Fibroblast of pulmonary artery (primary cell): ENCODE results near the gene PDE8A.
A peak's percentile ranks its signal among the peaks of the same experiment; 100 is the strongest.

ENCODE experiments used
- DNase-seq: peaks from one replicate; pipeline ENCODE4 v3.0.0-alpha.2; 2010; ENCODE audit warnings: low read depth
- H3K4me3 ChIP-seq: replicated peaks from 2 replicates; pipeline ENCODE4 v1.5.1; 2011; ENCODE audit warnings: low read depth, mild to moderate bottlenecking, control low read depth, low read length, moderate library complexity
- CTCF ChIP-seq: IDR thresholded peaks from 2 replicates; pipeline ENCODE4 v1.5.1; 2011; ENCODE audit warnings: mild to moderate bottlenecking, control low read depth, low read length, inconsistent platforms; ENCODE audit errors: missing control alignments

PDE8A gene

GRCh38 chr15:85155360-85155759 lies 173.7 kb downstream of the PDE8A start:
- no peak for DNase-seq
- no peak for TF ChIP-seq CTCF
- H3K4me3 ChIP-seq, result no peak overlapping the region

- no peak for TF ChIP-seq CTCF
- no peak overlapping the region for H3K4me3 ChIP-seq
- DNase-seq, result no peak
These were observed 174.2 kb downstream of the PDE8A start for GRCh38 chr15:85155857-85156256.

GRCh38 chr15:85157344-85157743 lies 175.7 kb downstream of the PDE8A start:
- no peak for DNase-seq
- TF ChIP-seq CTCF, result no peak
- no peak overlapping the region for H3K4me3 ChIP-seq

GRCh38 chr15:85162237-85162636 lies 180.6 kb downstream of the PDE8A start:
- TF ChIP-seq CTCF, result no peak
- H3K4me3 ChIP-seq, result no peak overlapping the region
- no peak for DNase-seq

GRCh38 chr15:85164841-85165466 lies 183.3 kb downstream of the PDE8A start:
- H3K4me3 ChIP-seq, result no peak overlapping the region
- TF ChIP-seq CTCF, result no peak
- no peak for DNase-seq

GRCh38 chr15:85167568-85167967 lies 185.9 kb downstream of the PDE8A start:
- H3K4me3 ChIP-seq, result no peak overlapping the region
- TF ChIP-seq CTCF, result no peak
- no peak for DNase-seq

- H3K4me3 ChIP-seq, result peak overlapping the region; percentile 25
- DNase-seq, result no peak
- peak; percentile 52 for TF ChIP-seq CTCF
These were observed 187.1 kb downstream of the PDE8A start for GRCh38 chr15:85168642-85169173.
